ENCODE results near the gene STRIP1. TPM values are rescaled to one million over a fixed set of nuclear protein-coding genes. Genes with fewer than 3 reads are reported as not detected.
"Not testable (repeated sequence)": the region's sequence is repeated elsewhere in the genome, so short reads cannot be mapped to it uniquely, and the experiment has no call there.

STRIP1 gene
- total RNA-seq, 1 donor, result 51.4 TPM

DNA sequence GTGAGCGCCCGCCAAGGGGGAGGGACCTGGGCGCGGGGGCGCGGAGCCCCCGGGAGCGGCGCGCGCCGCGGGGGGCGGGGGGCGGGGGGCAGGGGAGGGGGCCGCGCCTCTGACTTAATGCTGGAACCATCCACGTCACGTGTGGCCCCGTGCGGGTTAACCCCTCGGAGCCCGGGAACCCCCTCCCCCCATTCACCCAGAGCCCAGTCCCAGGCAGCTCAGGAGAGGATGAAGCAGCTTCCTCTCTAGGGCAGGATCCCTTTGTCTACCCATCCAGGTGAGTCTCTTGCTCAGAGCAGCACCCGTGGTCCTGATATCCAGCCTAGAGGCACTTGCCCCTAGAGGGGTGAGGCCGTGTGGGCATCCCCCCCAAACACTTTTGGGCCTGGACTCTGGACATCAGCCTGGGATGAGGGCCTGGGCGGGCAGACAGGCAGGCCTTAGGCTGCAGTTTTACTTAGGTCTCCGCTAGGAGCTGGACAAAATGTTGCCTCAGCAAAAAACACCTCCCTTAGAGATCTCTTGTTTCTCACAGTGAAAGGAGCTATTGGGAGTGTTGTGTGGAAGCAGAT is 36.3 kb downstream of the STRIP1 start, which contains the start of gene ALX3:
ALX3 (minus strand) TSS at position 2 of the 572 bp plus-strand sequence. CDS start 60 bp downstream, outside the sequence.
- no peak within 1 kb of the TSS for H3K4me2 ChIP-seq (ENCODE audit: insufficient read depth, low read length)
- H3K27me3 ChIP-seq (ENCODE audit: insufficient read depth, low read length), result peaks cover 73% of the 10 kb centered on the region

DNA sequence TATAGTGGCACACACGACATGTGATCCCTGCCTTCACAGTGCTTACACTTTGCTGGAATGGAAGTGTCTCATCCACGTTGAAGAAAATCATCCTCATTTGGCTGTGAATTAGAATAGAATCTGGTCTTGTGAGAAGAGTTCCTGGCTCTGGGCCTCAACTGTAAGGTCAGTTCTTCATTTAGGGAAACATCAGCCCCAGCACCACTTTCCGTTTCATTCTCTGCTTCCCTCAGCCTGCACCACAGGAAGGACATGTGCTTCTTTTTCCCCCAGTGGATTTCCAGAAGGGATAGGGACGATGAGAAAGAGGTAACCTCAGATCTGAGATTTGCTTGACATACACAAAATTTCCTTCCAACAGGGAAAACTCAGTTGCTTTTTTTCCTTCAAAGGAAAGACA is 39.7 kb downstream of the STRIP1 start:
- H3K4me1 ChIP-seq (ENCODE audit: insufficient read depth, low read length), result no peaks in the 10 kb centered on the region
- no peak for DNase-seq (ENCODE audit: insufficient read length, low spot score, missing footprints)
- H3K36me3 ChIP-seq (ENCODE audit: insufficient read depth, low read length), result no peaks in the 10 kb centered on the region
- H3K4me2 ChIP-seq (ENCODE audit: insufficient read depth, low read length), result no peak overlapping the region
- TF ChIP-seq, protein P1, sequence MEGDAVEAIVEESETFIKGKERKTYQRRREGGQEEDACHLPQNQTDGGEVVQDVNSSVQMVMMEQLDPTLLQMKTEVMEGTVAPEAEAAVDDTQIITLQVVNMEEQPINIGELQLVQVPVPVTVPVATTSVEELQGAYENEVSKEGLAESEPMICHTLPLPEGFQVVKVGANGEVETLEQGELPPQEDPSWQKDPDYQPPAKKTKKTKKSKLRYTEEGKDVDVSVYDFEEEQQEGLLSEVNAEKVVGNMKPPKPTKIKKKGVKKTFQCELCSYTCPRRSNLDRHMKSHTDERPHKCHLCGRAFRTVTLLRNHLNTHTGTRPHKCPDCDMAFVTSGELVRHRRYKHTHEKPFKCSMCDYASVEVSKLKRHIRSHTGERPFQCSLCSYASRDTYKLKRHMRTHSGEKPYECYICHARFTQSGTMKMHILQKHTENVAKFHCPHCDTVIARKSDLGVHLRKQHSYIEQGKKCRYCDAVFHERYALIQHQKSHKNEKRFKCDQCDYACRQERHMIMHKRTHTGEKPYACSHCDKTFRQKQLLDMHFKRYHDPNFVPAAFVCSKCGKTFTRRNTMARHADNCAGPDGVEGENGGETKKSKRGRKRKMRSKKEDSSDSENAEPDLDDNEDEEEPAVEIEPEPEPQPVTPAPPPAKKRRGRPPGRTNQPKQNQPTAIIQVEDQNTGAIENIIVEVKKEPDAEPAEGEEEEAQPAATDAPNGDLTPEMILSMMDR (IDR thresholded peaks at IDR 0.05; ENCODE audit: extremely low read depth, low read depth, low read length), result no peak
- no peak overlapping the region for H2AFZ ChIP-seq (ENCODE audit: low read length)
- H3K27me3 ChIP-seq (ENCODE audit: insufficient read depth, low read length), result peaks cover 49% of the 10 kb centered on the region
- peaks cover 4% of the 10 kb centered on the region for H4K20me1 ChIP-seq (ENCODE audit: insufficient read depth, low read length)
- no peak overlapping the region for H3K27ac ChIP-seq (ENCODE audit: low read depth, low read length)
- no peaks in the 10 kb centered on the region for H3K9me3 ChIP-seq (ENCODE audit: low read depth, low read length)
- no peaks in the 10 kb centered on the region for H3K79me2 ChIP-seq (ENCODE audit: insufficient read depth, low read length)
- H3K4me3 ChIP-seq (ENCODE audit: insufficient read depth, low read length), result no peak overlapping the region

More for the DNA sequence above, 36.3 kb downstream of the STRIP1 start, which contains the start of gene ALX3:
- Histone ChIP-seq H3K27ac (ENCODE audit: low read depth, low read length) (no peak within 1 kb of the TSS), H3K9me3 (ENCODE audit: low read depth, low read length) (no peaks in the 10 kb centered on the region), H3K4me1 (ENCODE audit: insufficient read depth, low read length) (no peaks in the 10 kb centered on the region), H3K4me3 (ENCODE audit: insufficient read depth, low read length) (no peak within 1 kb of the TSS), H2AFZ (ENCODE audit: low read length) (no peak within 1 kb of the TSS), H3K36me3 (ENCODE audit: insufficient read depth, low read length) (no peaks in the 10 kb centered on the region), H3K79me2 (ENCODE audit: insufficient read depth, low read length) (no peaks in the 10 kb centered on the region), H4K20me1 (ENCODE audit: insufficient read depth, low read length) (peaks cover 4% of the 10 kb centered on the region)
- DNase-seq (ENCODE audit: insufficient read length, low spot score, missing footprints), result peak; percentile 89
- TF ChIP-seq, protein P1 (IDR thresholded peaks at IDR 0.05; ENCODE audit: extremely low read depth, low read depth, low read length), result no peak

DNA sequence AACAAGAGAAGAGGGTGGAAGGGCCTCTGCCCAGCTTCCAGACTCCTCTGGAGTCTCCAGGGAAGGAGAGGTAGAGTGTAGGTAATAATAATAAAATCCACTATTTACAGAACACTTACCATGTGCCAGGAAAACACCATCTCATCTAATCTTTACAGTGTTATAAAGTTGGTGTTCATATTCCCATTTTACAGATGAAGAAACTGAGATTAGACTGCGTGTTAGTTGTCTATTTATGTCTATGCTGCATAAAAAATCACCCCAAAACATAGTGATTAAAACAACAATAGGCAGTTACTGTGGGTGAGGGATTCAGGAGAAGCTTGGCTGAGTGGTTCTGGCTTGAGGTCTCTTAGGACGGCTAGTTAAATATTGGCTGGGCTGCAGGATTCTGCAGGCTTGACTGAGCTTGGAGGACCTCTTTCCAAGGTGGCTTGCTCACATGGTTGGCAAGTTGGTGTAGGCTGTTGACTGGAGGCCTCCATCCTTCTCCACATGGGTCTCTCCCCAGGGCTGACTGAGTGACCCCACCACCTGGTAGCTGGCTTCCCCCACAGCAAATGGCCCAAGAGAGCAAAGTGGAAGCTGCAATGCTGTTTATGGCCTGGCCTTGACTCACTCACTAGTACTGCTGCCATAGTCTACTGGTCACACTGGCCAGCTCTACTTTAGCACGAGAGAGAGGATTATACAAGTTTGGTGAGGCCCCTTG is 42.5 kb downstream of the STRIP1 start:
- Histone ChIP-seq H3K27ac (ENCODE audit: low read depth, low read length) (no peak overlapping the region), H3K4me2 (ENCODE audit: insufficient read depth, low read length) (no peak overlapping the region), H4K20me1 (ENCODE audit: insufficient read depth, low read length) (no peaks in the 10 kb centered on the region), H3K27me3 (ENCODE audit: insufficient read depth, low read length) (peaks cover 23% of the 10 kb centered on the region), H3K4me1 (ENCODE audit: insufficient read depth, low read length) (no peaks in the 10 kb centered on the region), H3K79me2 (ENCODE audit: insufficient read depth, low read length) (no peaks in the 10 kb centered on the region), H3K9me3 (ENCODE audit: low read depth, low read length) (no peaks in the 10 kb centered on the region), H2AFZ (ENCODE audit: low read length) (no peak overlapping the region), H3K36me3 (ENCODE audit: insufficient read depth, low read length) (no peaks in the 10 kb centered on the region), H3K4me3 (ENCODE audit: insufficient read depth, low read length) (no peak overlapping the region)
- DNase-seq (ENCODE audit: insufficient read length, low spot score, missing footprints), result no peak
- TF ChIP-seq, protein P1 (IDR thresholded peaks at IDR 0.05; ENCODE audit: extremely low read depth, low read depth, low read length), result no peak

DNA sequence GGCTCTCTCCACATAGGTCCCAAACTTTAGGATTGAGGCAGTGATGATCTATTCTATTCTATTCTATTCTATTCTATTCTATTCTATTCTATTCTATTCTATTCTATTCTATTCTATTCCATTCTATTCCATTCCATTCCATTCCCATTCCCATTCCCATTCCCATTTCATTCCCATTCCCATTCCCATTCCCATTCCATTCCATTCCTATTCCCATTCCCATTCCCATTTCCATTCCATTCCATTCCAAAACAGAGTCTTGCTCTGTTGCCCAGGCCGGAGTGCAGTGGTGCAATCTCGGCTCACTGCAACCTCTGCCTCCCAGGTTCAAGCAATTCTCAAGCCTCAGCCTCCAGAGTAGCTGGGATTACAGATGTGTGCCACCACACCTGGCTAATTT is 45.6 kb downstream of the STRIP1 start:
- not testable (repeated sequence) for H4K20me1 ChIP-seq (ENCODE audit: insufficient read depth, low read length); H3K4me3 ChIP-seq (ENCODE audit: insufficient read depth, low read length); H2AFZ ChIP-seq (ENCODE audit: low read length); H3K79me2 ChIP-seq (ENCODE audit: insufficient read depth, low read length); H3K36me3 ChIP-seq (ENCODE audit: insufficient read depth, low read length); H3K27ac ChIP-seq (ENCODE audit: low read depth, low read length); H3K4me1 ChIP-seq (ENCODE audit: insufficient read depth, low read length); DNase-seq (ENCODE audit: insufficient read length, low spot score, missing footprints); H3K4me2 ChIP-seq (ENCODE audit: insufficient read depth, low read length); H3K9me3 ChIP-seq (ENCODE audit: low read depth, low read length)
- H3K27me3 ChIP-seq (ENCODE audit: insufficient read depth, low read length), result peaks cover 28% of the 10 kb centered on the region

Measured in osteoblast (primary cell).